Bone marrow (tissue), 2 donors: ENCODE results near the gene AP3S2.
"Not testable (repeated sequence)": the region's sequence is repeated elsewhere in the genome, so short reads cannot be mapped to it uniquely, and the experiment has no call there.

ENCODE experiments used
- DNase-seq, 2 donors: peaks; one replicate each; lab custom pipeline; 2025; lab: John Stamatoyannopoulos, UW

The AP3S2 gene

DNA sequence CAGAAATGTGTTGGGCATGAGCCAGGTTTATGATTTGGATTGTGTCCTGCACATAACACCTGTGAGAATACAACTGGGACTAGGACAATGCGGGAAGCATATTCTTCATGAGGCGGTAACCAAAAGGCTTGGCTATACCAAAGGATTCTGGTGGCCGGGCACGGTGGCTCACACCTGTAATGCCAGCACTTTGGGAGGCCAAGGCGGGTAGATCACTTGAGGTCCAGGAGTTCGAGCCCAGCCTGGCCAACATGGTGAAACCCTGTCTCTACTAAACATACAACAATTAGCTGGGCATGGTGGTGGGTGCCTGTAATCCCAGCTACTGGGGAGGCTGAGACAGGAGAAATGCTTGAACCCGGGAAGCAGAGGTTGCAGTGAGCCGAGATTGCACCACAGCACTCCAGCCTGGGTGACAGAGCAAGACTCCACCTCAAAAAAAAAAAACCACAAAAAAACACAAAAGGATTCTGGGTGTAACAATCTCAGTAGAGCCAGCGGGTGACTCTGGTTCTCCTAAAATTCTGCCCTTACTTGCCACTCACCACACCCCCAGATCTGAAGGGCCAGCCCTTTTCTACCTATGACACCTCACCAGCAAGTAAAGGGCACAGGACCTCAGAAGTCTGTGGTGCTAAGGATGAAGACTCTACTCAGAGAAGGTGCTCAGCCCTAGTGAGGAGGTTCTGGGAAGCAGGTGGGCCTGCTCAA is 59.2 kb downstream of the AP3S2 start:
- DNase-seq, result not testable (repeated sequence)

DNA sequence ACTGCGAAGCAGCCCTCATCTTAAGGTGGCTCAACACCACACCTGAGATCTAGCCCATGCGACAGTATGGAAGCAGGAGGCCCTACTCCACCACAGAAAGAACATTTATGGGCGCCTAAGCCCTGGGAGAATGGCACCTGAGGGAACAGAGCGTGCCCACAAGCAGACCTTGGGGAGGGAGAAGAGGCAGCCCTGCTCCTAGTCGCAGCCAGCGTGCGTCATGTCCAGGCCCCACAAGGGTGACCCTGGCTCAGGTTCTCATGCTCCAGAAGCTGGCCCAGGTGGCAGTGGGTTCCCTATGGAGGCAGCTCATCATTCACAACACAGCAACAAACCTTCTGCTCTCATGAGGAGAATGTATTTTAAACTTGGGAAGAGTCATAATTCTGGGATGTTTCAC is 59.8 kb downstream of the AP3S2 start:
- no peak for DNase-seq

DNA sequence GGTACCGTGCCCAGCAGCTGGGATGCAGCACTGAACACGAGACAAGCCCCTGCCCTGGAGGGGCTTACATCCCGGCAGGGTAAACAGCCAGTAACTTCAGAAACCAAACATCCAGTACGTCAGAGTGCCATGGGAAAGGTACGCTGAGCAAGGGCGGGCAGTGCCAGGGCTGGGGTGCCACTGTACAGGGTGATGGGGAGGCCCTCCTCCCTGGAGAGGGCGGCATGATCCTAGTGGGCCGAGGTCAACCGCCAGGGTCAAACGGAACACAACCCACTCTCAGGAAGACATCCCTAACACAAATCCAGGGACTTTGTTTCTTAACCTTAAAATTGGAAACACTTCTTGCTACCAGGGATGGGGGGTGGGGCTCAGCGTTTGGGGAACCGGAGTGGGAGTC is 63.2 kb downstream of the AP3S2 start:
- no peak for DNase-seq

- DNase-seq, result no peak
These were observed 64.0 kb downstream of the AP3S2 start for GRCh38 chr15:89829616-89830440.

- no peak for DNase-seq
These were observed 64.6 kb downstream of the AP3S2 start for GRCh38 chr15:89829161-89829560.

DNA sequence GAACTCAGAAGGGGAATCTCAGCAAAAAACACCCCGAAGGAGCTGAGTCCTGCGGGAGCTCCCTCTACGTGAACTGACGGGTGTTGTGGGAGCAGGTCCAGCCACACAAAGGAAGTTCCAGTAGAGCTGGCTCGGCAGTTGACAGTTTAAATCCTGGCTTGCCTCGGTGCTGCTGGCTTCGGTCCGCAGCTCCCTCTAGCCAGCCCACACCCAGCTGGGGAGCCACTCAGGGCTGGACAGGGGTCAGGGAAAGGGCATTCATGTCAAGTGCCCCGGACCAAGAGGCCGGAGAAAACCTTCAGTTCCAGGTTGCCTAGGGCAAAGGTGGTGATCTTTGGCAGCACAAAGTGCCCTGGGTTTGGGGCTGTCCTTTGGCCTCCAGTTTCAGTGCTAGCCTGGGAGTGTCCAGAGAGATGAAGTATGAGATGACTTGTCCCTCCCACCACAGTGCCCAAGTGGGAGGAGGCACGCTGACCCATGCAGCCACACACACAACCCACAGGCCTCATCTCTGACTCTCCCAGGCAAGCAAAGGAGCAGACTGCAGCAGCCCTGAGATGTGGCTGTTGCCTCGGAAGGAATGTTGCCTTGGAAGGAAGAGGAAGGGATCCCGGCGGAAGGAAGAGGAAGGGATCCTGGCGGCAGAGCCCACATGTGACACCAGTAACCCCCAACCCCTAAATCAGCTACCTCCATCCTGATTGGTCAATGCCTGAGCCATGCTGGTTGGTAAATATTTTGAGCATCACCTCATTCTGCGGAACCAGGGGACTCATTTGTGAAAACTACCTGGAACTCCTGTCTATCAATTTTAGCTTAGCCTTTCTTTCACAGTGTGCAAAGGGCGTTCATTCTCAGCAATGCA is 65.3 kb downstream of the AP3S2 start:
- no peak for DNase-seq

- DNase-seq, result no peak
These were observed 66.0 kb downstream of the AP3S2 start for GRCh38 chr15:89827829-89828228.

GRCh38 chr15:89826671-89827655 is 66.8 kb downstream of the AP3S2 start:
- no peak for DNase-seq

DNA sequence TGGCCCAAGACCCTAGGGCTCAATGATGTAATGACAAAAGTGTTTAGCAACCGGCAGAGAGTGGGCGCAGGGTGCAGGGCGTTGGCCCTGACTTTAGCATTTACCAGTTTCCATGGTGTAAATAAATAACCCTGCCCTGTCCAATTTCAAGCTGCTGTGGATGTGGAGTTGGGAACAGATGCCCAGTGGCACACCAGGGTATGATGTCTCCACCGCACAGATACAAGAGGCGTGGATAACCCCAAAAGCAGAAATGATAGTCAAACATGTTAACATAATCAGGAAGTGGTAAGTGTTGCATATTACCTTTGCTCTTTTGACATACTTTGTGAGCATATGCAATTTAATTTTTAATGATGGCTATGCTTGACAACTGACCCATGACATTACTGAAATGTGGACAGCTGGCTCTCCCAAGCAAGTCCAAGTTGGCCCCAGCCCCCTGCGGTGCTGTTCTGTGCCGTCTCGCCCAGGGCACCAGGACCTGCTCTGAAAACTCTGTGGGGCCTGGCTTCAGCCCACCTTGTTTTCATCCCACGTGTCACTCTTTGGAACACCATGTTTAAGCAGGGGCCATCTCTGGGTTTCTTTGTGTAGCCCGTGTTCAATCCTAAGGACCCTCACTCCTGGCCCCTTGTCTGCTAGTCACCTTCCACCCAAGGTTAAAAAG is 68.4 kb downstream of the AP3S2 start:
- peak in 1 of 2 donors; percentile 28 for DNase-seq

- no peak for DNase-seq
These were observed 69.3 kb downstream of the AP3S2 start for GRCh38 chr15:89824607-89824867.

DNA sequence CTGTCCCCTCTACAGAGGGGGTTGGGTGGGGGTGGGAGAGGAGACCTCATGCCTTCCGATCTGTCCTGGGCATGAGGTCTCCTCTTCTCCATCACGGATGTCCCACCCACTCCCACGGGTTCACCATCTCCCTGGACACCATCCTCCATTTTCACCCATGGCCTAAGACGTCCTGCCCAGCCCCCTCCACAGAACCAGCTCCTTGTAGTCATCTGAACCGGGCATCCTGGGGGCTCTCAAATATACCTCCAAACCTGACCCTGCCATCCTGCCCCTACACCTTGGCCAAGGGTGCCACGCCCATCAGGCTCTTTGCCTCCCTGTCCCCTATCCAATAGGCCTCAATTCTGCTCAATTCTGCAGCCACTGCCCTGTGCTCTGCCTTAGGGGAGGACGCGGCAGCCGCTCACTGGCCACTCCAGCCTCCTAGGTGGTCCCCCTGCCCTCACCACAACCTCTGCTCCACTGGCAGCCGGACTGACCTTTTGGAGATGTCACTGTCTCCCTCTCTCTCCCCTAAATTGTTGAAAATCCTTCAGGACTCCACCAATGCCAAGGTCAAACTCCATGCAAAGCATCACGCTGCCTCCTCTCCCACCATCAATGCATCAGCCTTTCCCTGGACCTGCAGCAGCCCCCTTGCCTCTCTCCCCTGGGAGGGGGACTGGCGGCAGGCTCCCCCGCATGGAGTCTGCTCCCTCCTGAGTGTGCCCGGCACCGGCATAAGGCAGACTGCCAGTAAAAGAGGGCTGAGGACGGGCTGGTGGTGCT is 69.8 kb downstream of the AP3S2 start:
- no peak for DNase-seq

DNA sequence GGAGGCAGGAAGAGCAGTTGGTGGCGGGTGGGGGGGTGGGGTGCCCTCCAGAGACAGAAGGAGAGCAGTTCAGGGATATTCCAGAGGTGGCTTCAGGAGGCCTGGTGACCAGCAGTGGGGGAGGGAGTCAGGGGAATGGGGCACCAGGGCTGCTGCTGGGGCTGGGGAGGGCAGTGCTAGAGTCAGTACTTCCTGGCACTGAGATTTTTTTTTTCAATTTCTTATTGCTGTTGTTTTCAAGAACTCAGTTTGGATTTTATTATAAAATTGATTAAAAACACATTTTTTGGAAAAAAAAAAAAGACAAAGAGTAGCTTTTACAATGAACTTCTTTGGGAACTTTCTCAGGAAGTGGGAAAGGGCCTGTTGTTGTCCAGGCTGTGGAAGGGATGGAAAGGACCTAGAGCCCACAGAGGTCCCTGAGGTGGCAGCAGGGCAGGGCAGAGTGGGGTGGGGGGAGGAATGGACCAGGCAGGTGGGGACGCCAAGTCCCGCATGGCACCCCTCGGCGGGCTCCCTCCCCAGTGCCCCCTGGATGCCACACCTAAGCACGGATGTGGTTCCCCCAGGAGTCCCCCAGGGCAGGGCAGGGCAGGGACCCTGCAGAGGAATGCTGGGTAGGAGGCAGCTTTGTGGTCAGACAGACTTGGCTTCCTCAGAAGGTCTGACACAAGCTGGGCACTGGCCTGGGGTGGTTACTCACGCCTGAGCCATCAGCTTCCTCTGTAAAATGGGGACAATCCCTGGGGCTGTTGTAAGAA is 70.7 kb downstream of the AP3S2 start:
- peak in 1 of 2 donors; percentile 35 for DNase-seq

- DNase-seq, result no peak
These were observed 71.2 kb downstream of the AP3S2 start for GRCh38 chr15:89822611-89822950.

- DNase-seq, result peak in 1 of 2 donors; percentile 7
These were observed 71.8 kb downstream of the AP3S2 start for GRCh38 chr15:89822026-89822425.

- DNase-seq, result peak; percentile 40 to 73
These were observed 72.9 kb downstream of the AP3S2 start for GRCh38 chr15:89820666-89821611.

DNA sequence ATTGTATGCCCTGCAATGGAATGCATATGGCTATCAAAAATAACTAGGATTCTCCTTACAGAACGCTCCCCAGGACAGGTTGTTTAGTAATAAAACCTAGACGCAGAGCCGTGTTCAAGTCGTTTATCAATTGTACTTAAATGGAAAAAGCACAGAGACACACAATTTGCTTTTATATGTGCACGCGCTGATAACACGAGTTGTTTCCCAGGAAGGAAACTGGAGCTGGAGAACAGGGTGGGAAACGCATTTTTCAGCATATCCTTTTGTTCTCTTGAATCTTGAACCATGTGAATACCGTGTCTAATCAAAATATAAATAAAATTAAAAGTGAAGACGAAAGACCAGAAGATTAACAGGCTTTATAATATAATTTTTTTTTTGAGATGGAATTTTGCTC is 75.5 kb downstream of the AP3S2 start:
- no peak for DNase-seq

GRCh38 chr15:89817701-89818280 is 76.0 kb downstream of the AP3S2 start:
- no peak for DNase-seq

DNA sequence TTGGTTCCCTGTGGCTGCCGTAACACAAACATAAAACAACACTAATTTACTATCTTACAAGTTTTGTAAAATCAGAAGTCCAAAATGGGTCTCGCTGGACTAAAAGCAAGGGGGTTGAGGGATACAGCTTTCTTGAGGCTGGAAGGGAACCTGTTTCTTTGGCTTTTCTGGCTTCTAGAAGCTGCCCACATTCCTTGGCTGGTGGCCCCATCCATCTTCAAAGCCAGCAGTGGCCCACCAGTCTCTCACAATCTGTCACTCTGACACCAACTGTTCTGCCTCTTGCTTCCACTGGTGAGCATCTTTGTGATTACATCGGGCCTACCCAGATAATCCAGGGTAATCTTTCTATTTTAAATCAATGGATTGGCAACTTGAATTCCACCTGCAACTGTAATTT is 78.0 kb downstream of the AP3S2 start:
- no peak for DNase-seq
